Erythroblast (primary cell): ENCODE data around the gene LANCL2.

Source experiments
- GATA1 ChIP-seq: IDR thresholded peaks from 2 replicates; pipeline ENCODE4 v1.6.1; 2011; ENCODE audit warnings: low read depth, mild to moderate bottlenecking, control low read depth, low read length, moderate library complexity
- POLR2A ChIP-seq: IDR thresholded peaks from 2 replicates; pipeline ENCODE4 v1.6.1; 2011; ENCODE audit warnings: mild to moderate bottlenecking, low read length

GRCh38 chr7:55467047-55467593 is 102.0 kb downstream of the LANCL2 start:
- no peak for TF ChIP-seq POLR2A
- TF ChIP-seq GATA1, result no peak
